Stimulated activated CD4-positive, alpha-beta T cell treated with anti-CD3 and anti-CD28 coated beads, Interleukin-1b, Interleukin-23, amount 100 ng/mL, for 24 hours (primary cell): Measurements from ENCODE around the gene NSMCE1.
"Not testable (repeated sequence)": the region's sequence is repeated elsewhere in the genome, so short reads cannot be mapped to it uniquely, and the experiment has no call there.

Experiments
- DNase-seq, 4 experiments: peaks; one replicate each; pipeline ENCODE4 v3.0.0-alpha.2; 2020; ENCODE audit warnings: low read depth in 4 of 4, low spot score in 1 of 4

NSMCE1 gene

GRCh38 chr16:27303256-27304100 is 34.9 kb upstream of the NSMCE1 start:
- DNase-seq: no peak

GRCh38 chr16:27302126-27302525 is 33.6 kb upstream of the NSMCE1 start:
- no peak for DNase-seq

GRCh38 chr16:27301236-27301861 is 32.8 kb upstream of the NSMCE1 start:
- DNase-seq: no peak

- no peak for DNase-seq
Observed at GRCh38 chr16:27298132-27298531, 29.6 kb upstream of the NSMCE1 start.

- DNase-seq: no peak
Observed at GRCh38 chr16:27293343-27293742, 24.8 kb upstream of the NSMCE1 start.

- DNase-seq: no peak
Observed at GRCh38 chr16:27291722-27292240, 23.2 kb upstream of the NSMCE1 start.

- no peak for DNase-seq
Observed at GRCh38 chr16:27291106-27291505, 22.5 kb upstream of the NSMCE1 start.

GRCh38 chr16:27290562-27290961 is 22.0 kb upstream of the NSMCE1 start:
- no peak for DNase-seq

GRCh38 chr16:27289669-27290068 is 21.1 kb upstream of the NSMCE1 start:
- DNase-seq: no peak

- DNase-seq: not testable (repeated sequence)
Observed at GRCh38 chr16:27288313-27288712, 19.7 kb upstream of the NSMCE1 start.

- DNase-seq: no peak
Observed at GRCh38 chr16:27287887-27288286, 19.3 kb upstream of the NSMCE1 start.

GRCh38 chr16:27287051-27287811 is 18.7 kb upstream of the NSMCE1 start:
- DNase-seq: no peak

GRCh38 chr16:27286451-27286850 is 17.9 kb upstream of the NSMCE1 start:
- no peak for DNase-seq

- no peak for DNase-seq
Observed at GRCh38 chr16:27285676-27286196, 17.2 kb upstream of the NSMCE1 start.

- no peak for DNase-seq
Observed at GRCh38 chr16:27284865-27285675, 16.5 kb upstream of the NSMCE1 start.

- no peak for DNase-seq
Observed at GRCh38 chr16:27281243-27281642, 12.7 kb upstream of the NSMCE1 start.

GRCh38 chr16:27275394-27275793 is 6.8 kb upstream of the NSMCE1 start:
- DNase-seq: no peak

GRCh38 chr16:27274424-27274874 is 5.9 kb upstream of the NSMCE1 start:
- not testable (repeated sequence) for DNase-seq

- peak in 1 of 4 experiments; percentile 46 for DNase-seq
Observed at GRCh38 chr16:27273670-27274423, 5.3 kb upstream of the NSMCE1 start.

GRCh38 chr16:27273330-27273669 is 4.7 kb upstream of the NSMCE1 start:
- no peak for DNase-seq
